Ishikawa (cell line): ENCODE data around the gene CEP41.

Source experiments
- REST ChIP-seq: IDR thresholded peaks from 2 replicates; pipeline ENCODE4 v1.6.1; 2012; ENCODE audit warnings: low read depth, mild to moderate bottlenecking
- USF1 ChIP-seq: IDR thresholded peaks from 2 replicates; pipeline ENCODE4 v1.6.1; 2012

GRCh38 chr7:130413201-130413600 lies 27.6 kb downstream of the CEP41 start:
- no peak for TF ChIP-seq USF1
- TF ChIP-seq REST: no peak
